Small intestine (tissue), 7 donors: ENCODE measurements around the gene ABCB9. TPM values are rescaled to one million over a fixed set of nuclear protein-coding genes. Genes with fewer than 3 reads are reported as not detected.

Experiments used
- DNase-seq, 2 donors: peaks; one replicate each; pipeline versions ENCODE4 v3.0.0 to v3.0.0-alpha.2; 2013
- FAIRE-seq: peaks from 2 replicates; lab custom pipeline; 2012; peaks lifted over from hg19 to GRCh38; lab: Jason Lieb, UNC
- H3K27ac ChIP-seq, 3 donors: one replicate each; pipeline ENCODE4 v1.5.1; 2013; ENCODE audit warnings: low read length in 2 of 3, mild to moderate bottlenecking in 2 of 3, control low read depth in 1 of 3, inconsistent platforms in 1 of 3, low read depth in 1 of 3, moderate library complexity in 1 of 3
- H3K27me3 ChIP-seq, 3 donors: one replicate each; pipeline ENCODE4 v1.6.1; 2013; ENCODE audit warnings: low read length in 3 of 3, inconsistent platforms in 1 of 3; ENCODE audit not compliant: control insufficient read depth in 3 of 3, insufficient read depth in 3 of 3
- H3K36me3 ChIP-seq, 3 donors: one replicate each; pipeline ENCODE4 v1.6.1; 2013; ENCODE audit warnings: low read length in 3 of 3, inconsistent platforms in 1 of 3, low read depth in 1 of 3, mild to moderate bottlenecking in 1 of 3, moderate library complexity in 1 of 3; ENCODE audit not compliant: control insufficient read depth in 3 of 3, insufficient read depth in 2 of 3
- H3K4me1 ChIP-seq, 3 donors: one replicate each; pipeline ENCODE4 v1.6.1; 2013; ENCODE audit warnings: low read length in 2 of 3, inconsistent platforms in 1 of 3, low read depth in 1 of 3, mild to moderate bottlenecking in 1 of 3, moderate library complexity in 1 of 3; ENCODE audit not compliant: control insufficient read depth in 3 of 3, insufficient read depth in 2 of 3
- H3K4me3 ChIP-seq, 3 donors: one replicate each; pipeline ENCODE4 v1.5.1; 2013; ENCODE audit warnings: low read length in 3 of 3, control low read depth in 1 of 3, inconsistent platforms in 1 of 3, low read depth in 1 of 3, mild to moderate bottlenecking in 1 of 3, moderate library complexity in 1 of 3
- H3K9me3 ChIP-seq, 2 donors: one replicate each; pipeline ENCODE4 v1.6.1; 2013; ENCODE audit warnings: low read depth in 1 of 2, low read length in 1 of 2; ENCODE audit not compliant: control insufficient read depth in 2 of 2, insufficient read depth in 1 of 2
- WGBS, 3 donors: extraction: QIAGEN DNeasy Blood & Tissue Kit; methylation state at CpG; one replicate each; pipeline ENCODE4 v1.1.7; 2013; 5-methylcytosine and 5-hydroxymethylcytosine counted together
- polyA plus RNA-seq, 4 donors: library from polyadenylated mRNA; stranded (reverse) in 3 of 4; unstranded in 1 of 4; fragments of 200-250 nt in 3 of 4; fragments of 120-200 nt in 1 of 4; gene quantifications; one replicate each; pipeline versions ENCODE4 v1.2.1 to v1.2.3, GENCODE V29; 2013
- donor health status: healthy with polysubstance abuse.
- donor health status: control.
- donor health status: control.
- donor health status: Bipolar disorder and iron deficiency.
- donor health status: healthy.

The ABCB9 gene
- polyA plus RNA-seq, 4 donors: 2.5 to 6.6 (median 4.7) TPM

DNA sequence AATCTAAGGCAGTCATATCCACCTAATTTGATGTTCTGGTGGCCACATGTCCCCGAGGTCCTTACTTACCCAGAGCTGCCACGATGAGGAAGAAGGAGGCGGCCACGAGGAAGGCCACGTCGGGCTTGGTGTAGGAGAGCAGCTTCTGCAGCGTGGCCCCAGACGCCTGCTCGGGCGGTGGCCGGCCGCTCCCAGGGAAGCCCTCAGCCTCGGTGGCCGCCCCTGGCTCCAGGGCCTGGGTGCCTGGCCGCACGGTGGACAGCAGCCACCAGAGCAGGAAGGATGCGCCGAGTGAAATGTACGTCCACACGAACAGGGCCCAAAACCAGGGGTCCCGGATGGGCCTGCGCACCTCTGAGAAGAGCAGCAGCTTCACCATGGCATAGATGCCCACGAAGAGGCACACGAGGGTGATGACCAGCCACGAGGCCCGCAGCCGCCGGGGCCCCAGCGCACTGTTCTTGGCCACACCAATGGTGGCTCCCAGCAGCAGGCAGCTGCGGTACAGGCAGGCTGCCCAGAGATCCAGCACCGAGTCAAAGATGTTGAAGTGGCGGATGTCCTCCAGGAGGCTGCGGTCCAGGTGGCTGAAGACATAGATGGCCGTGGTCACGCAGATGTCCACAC lies 6.6 kb downstream of the ABCB9 start:
- Histone ChIP-seq H3K27me3 (no peaks in the 10 kb centered on the region), H3K4me1 (peaks cover 0 to 15% (median 4%) of the 10 kb centered on the region in 3 donors), H3K9me3 (no peaks in the 10 kb centered on the region), H3K27ac (no peak overlapping the region), H3K4me3 (no peak overlapping the region), H3K36me3 (peaks cover 0 to 19% (median 2%) of the 10 kb centered on the region in 3 donors)
- DNase-seq (no peak), FAIRE-seq (no peak)
- WGBS, 3 donors: 92 to 94% (median 94%) methylated on average over 32 to 35 of the region's 35 CpGs

DNA sequence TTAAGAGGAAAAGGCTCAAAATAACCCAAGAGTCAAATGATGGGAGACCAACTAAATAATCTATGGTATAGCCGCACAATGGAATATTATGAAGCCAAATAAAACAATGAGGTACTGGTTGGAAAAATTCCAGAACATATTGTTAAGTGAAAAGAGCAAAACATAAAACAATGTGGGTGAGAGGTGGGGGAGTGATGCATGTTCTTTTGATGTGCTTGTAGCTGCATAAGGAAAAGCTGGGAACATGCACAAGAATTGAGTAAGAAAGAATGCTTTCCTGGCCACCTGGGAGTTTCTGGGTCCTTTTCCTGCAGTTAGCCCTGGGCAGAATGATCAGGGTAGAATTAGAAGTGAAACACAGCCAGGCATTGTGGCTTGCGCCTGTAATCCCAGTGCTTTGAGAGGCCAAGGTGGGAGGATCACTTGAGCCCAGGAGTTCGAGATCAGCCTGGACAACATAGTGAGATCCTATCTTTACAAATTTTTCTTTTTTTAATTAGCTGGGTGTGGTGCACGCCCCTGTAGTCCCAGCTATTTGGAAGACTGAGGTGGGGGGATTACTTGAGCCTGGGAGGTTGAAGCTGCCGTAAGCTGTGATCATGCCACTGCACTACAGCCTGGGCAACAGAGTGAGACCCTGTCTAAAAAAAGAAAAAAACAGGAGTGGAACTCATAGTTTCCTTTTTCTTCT lies 7.9 kb downstream of the ABCB9 start:
- FAIRE-seq: no peak
- H3K27me3 ChIP-seq: no peaks in the 10 kb centered on the region
- WGBS, 3 donors: 91 to 92% (median 91%) methylated on average over 5 of the region's 5 CpGs

GRCh38 chr12:122956035-122956434 lies 10.2 kb downstream of the ABCB9 start:
- H3K27me3 ChIP-seq: no peaks in the 10 kb centered on the region
- WGBS, 3 donors: 70 to 86% (median 76%) methylated on average over 2 of the region's 2 CpGs
- no peaks in the 10 kb centered on the region for H3K9me3 ChIP-seq
- DNase-seq (no peak), FAIRE-seq (no peak)
- H3K27ac ChIP-seq: no peak overlapping the region
- peaks cover 0 to 9% (median 0%) of the 10 kb centered on the region in 3 donors for H3K4me1 ChIP-seq
- H3K4me3 ChIP-seq: no peak overlapping the region
- peaks cover 0 to 17% (median 2%) of the 10 kb centered on the region in 3 donors for H3K36me3 ChIP-seq

More for the DNA sequence above, 7.9 kb downstream of the ABCB9 start:
- Histone ChIP-seq H3K9me3 (no peaks in the 10 kb centered on the region), H3K36me3 (peaks cover 0 to 19% (median 2%) of the 10 kb centered on the region in 3 donors), H3K4me3 (no peak overlapping the region), H3K4me1 (peaks cover 0 to 10% (median 4%) of the 10 kb centered on the region in 3 donors), H3K27ac (no peak overlapping the region)
- no peak for DNase-seq

DNA sequence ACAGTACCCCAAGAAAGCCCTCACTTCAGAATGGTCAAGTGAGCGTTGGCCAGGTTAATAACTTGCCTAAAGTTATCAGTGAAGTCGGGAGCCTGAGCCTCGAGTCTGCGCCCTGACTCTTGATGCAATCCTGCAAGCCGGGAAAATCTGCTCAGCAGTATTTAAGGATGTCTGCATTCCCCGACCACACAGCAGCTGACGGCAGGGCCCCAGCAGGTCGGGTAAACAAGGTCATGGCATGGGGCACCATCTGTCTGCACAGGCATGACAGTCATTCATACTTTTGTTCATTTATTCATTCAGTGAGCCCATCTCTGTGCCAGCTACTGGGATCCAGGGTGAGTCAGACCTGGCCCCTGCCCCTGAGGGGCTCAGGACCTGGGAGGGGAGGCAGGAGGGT lies 11.1 kb downstream of the ABCB9 start:
- WGBS, 3 donors: 71 to 78% (median 78%) methylated on average over 7 to 8 of the region's 8 CpGs
- no peaks in the 10 kb centered on the region for H3K27me3 ChIP-seq
- H3K4me3 ChIP-seq: no peak overlapping the region
- H3K27ac ChIP-seq: no peak overlapping the region
- DNase-seq (no peak), FAIRE-seq (no peak)
- peaks cover 0 to 10% (median 0%) of the 10 kb centered on the region in 3 donors for H3K4me1 ChIP-seq
- H3K36me3 ChIP-seq: peaks cover 0 to 22% (median 2%) of the 10 kb centered on the region in 3 donors
- no peaks in the 10 kb centered on the region for H3K9me3 ChIP-seq

GRCh38 chr12:122951979-122952892 lies 14.0 kb downstream of the ABCB9 start:
- Histone ChIP-seq H3K27ac (peak overlapping the region in 2 of 3 donors; percentile 61 to 80), H3K9me3 (no peaks in the 10 kb centered on the region), H3K4me1 (peaks cover 1 to 16% (median 6%) of the 10 kb centered on the region in 3 donors), H3K27me3 (no peaks in the 10 kb centered on the region), H3K4me3 (no peak overlapping the region), H3K36me3 (peaks cover 0 to 23% (median 0%) of the 10 kb centered on the region in 3 donors)
- FAIRE-seq (no peak), DNase-seq (peak; percentile 84 to 88)
- 65 to 68% (median 66%) methylated on average over 12 of the region's 12 CpGs for WGBS, 3 donors

- no peak for FAIRE-seq
- H3K4me1 ChIP-seq: peaks cover 3 to 20% (median 8%) of the 10 kb centered on the region in 3 donors
- H3K27me3 ChIP-seq: no peaks in the 10 kb centered on the region
- peak; percentile 73 to 96 for DNase-seq
- peaks cover 0 to 19% (median 0%) of the 10 kb centered on the region in 3 donors for H3K36me3 ChIP-seq
- H3K9me3 ChIP-seq: no peaks in the 10 kb centered on the region
- H3K4me3 ChIP-seq: no peak overlapping the region
- 22 to 63% (median 40%) methylated on average over 9 of the region's 9 CpGs for WGBS, 3 donors
- peak overlapping the region; percentile 37 to 80 (median 61) for H3K27ac ChIP-seq
Measured at GRCh38 chr12:122951406-122951805, 14.9 kb downstream of the ABCB9 start.

- DNase-seq (no peak), FAIRE-seq (no peak)
- Histone ChIP-seq H3K4me1 (peaks cover 3 to 25% (median 8%) of the 10 kb centered on the region in 3 donors), H3K27ac (no peak overlapping the region), H3K4me3 (no peak overlapping the region), H3K27me3 (no peaks in the 10 kb centered on the region), H3K36me3 (peaks cover 0 to 22% (median 0%) of the 10 kb centered on the region in 3 donors), H3K9me3 (no peaks in the 10 kb centered on the region)
- WGBS, 3 donors: 71 to 84% (median 81%) methylated on average over 24 to 27 of the region's 27 CpGs
Measured at GRCh38 chr12:122949816-122950675, 16.2 kb downstream of the ABCB9 start.
